ENCODE measurements around the gene SP9. TPM values are rescaled to one million over a fixed set of nuclear protein-coding genes. Genes with fewer than 3 reads are reported as not detected.
A peak's percentile ranks its signal among the peaks of the same experiment; 100 is the strongest.

Gene SP9
- total RNA-seq, 1 experiment from 2014 or later: not detected

GRCh38 chr2:174350018-174350417 is 15.3 kb downstream of the SP9 start:
- Histone ChIP-seq H3K27ac (ENCODE audit: low read length) (no peak overlapping the region), H3K9me3 (ENCODE audit: control insufficient read depth, insufficient read depth, low read depth, low read length) (no peaks in the 10 kb centered on the region), H3K4me1 (ENCODE audit: control insufficient read depth, insufficient read depth, low read length) (peaks cover 6% of the 10 kb centered on the region), H3K4me3 (ENCODE audit: low read depth in 2 of 2, low read length in 2 of 2) (no peak overlapping the region), H3K27me3 (ENCODE audit: control insufficient read depth, insufficient read depth, low read length) (no peaks in the 10 kb centered on the region), H3K36me3 (ENCODE audit: control insufficient read depth, insufficient read depth, low read length) (no peaks in the 10 kb centered on the region)
- ChIA-PET CTCF (interaction anchor here (0.6 to 2.4 kb wide), 2 partner anchors 430 to 948 kb away, joined by 3 to 8 read pairs; no protein-coding TSS in a partner anchor), POLR2A (no interaction called here)
- intact Hi-C loops (cut with micrococcal nuclease; ENCODE audit: unreplicated experiment) (no loop called here), in situ Hi-C loops (cut with HindIII; ENCODE audit: low pct_unique_long_range_greater_than_20kb, low sequenced_read_pairs) (no loop called here)
- ATAC-seq (peak; percentile 63; the same call in 1 of the 2 replicates), DNase-seq (ENCODE audit: low read depth, low spot score) (no peak)
- TF ChIP-seq REST (IDR thresholded peaks at IDR 0.05; ENCODE audit: insufficient read depth in 1 of 2, low read depth in 2 of 2, low read length in 1 of 2): no peak
- no peak for TF ChIP-seq TCF7L2 (IDR thresholded peaks at IDR 0.05; ENCODE audit: low read depth, low read length)
- TF ChIP-seq POLR2AphosphoS5 (IDR thresholded peaks at IDR 0.05; ENCODE audit: low read depth, low read length): no peak
- peak; percentile 71; the same call in 1 of the 2 replicates for TF ChIP-seq CTCF (IDR thresholded peaks at IDR 0.05)
- TF ChIP-seq SIN3A (IDR thresholded peaks at IDR 0.05; ENCODE audit: borderline replicate concordance, insufficient read depth, low read depth, low read length): no peak
- no TSS peak for BruUV-seq (replicated peaks)

- ATAC-seq (no peak), DNase-seq (ENCODE audit: low read depth, low spot score) (no peak)
- H3K27ac ChIP-seq (ENCODE audit: low read length): no peak overlapping the region
- H3K27me3 ChIP-seq (ENCODE audit: control insufficient read depth, insufficient read depth, low read length): no peaks in the 10 kb centered on the region
- H3K36me3 ChIP-seq (ENCODE audit: control insufficient read depth, insufficient read depth, low read length): no peaks in the 10 kb centered on the region
- H3K4me3 ChIP-seq (ENCODE audit: low read depth in 2 of 2, low read length in 2 of 2): no peak overlapping the region
- H3K4me1 ChIP-seq (ENCODE audit: control insufficient read depth, insufficient read depth, low read length): no peaks in the 10 kb centered on the region
- POLR2A ChIA-PET: no interaction called here
- H3K9me3 ChIP-seq (ENCODE audit: control insufficient read depth, insufficient read depth, low read depth, low read length): no peaks in the 10 kb centered on the region
- intact Hi-C loops (cut with micrococcal nuclease; ENCODE audit: unreplicated experiment): no loop called here
- no TSS peak for BruUV-seq (replicated peaks)
- in situ Hi-C loops (cut with HindIII; ENCODE audit: low pct_unique_long_range_greater_than_20kb, low sequenced_read_pairs): no loop called here
- CTCF ChIA-PET: interaction anchor here (0.6 to 2.4 kb wide), 2 partner anchors 431 to 948 kb away, joined by 3 to 8 read pairs; no protein-coding TSS in a partner anchor
- TF ChIP-seq REST (IDR thresholded peaks at IDR 0.05; ENCODE audit: insufficient read depth in 1 of 2, low read depth in 2 of 2, low read length in 1 of 2) (no peak), POLR2AphosphoS5 (IDR thresholded peaks at IDR 0.05; ENCODE audit: low read depth, low read length) (no peak), TCF7L2 (IDR thresholded peaks at IDR 0.05; ENCODE audit: low read depth, low read length) (no peak), CTCF (IDR thresholded peaks at IDR 0.05) (no peak), SIN3A (IDR thresholded peaks at IDR 0.05; ENCODE audit: borderline replicate concordance, insufficient read depth, low read depth, low read length) (no peak)
Observed at GRCh38 chr2:174350593-174351181, 15.9 kb downstream of the SP9 start.

Measured in Panc1 (cell line).